T follicular helper cell (primary cell): Measurements from ENCODE around the gene FXYD6.

Experiments
- DNase-seq: peaks from one replicate; pipeline ENCODE4 v3.0.0-alpha.2; 2020; ENCODE audit warnings: low read depth

Gene FXYD6

GRCh38 chr11:117792992-117793391, 83.5 kb downstream of the FXYD6 start:
- no peak for DNase-seq

GRCh38 chr11:117792241-117792640, 84.2 kb downstream of the FXYD6 start:
- DNase-seq, result no peak

GRCh38 chr11:117790279-117790678, 86.2 kb downstream of the FXYD6 start:
- no peak for DNase-seq

- no peak for DNase-seq
Measured at GRCh38 chr11:117789241-117789640, 87.2 kb downstream of the FXYD6 start.
